ENCODE measurements around the gene PLTP. TPM values are rescaled to one million over a fixed set of nuclear protein-coding genes. Genes with fewer than 3 reads are reported as not detected.
A peak's percentile ranks its signal among the peaks of the same experiment; 100 is the strongest.

PLTP gene
- total RNA-seq, 1 experiment from 2014 or later = 4.7 TPM

GRCh38 chr20:45882469-45883099 lies 29.4 kb downstream of the PLTP start:
- H3K36me3 ChIP-seq (ENCODE audit: control insufficient read depth in 1 of 2, insufficient read depth in 2 of 2, low read length in 2 of 2) = peaks cover 8 to 18% of the 10 kb centered on the region in 2 experiments; a peak in 2 of 4 replicates

GRCh38 chr20:45880988-45881788 lies 30.8 kb downstream of the PLTP start, which contains the start of gene ZSWIM1:
Gene ZSWIM1 (plus strand): TSS chr20:45881227. CDS start chr20:45882593, 1,366 bp downstream.
- H3K4me1 ChIP-seq (ENCODE audit: control insufficient read depth in 1 of 2, insufficient read depth in 2 of 2, low read length in 2 of 2) = peaks cover 16 to 27% of the 10 kb centered on the region in 2 experiments
- H3K79me2 ChIP-seq (ENCODE audit: insufficient read depth, low read length) = peaks cover 19% of the 10 kb centered on the region
- no peaks in the 10 kb centered on the region for H3K9me3 ChIP-seq (ENCODE audit: control insufficient read depth in 1 of 2, insufficient read depth in 1 of 2, low read depth in 1 of 2, low read length in 2 of 2)
- intact Hi-C loops (cut with micrococcal nuclease) = no loop called here
- POLR2A ChIA-PET = interaction anchor here (0.7 to 2.3 kb wide), 6 partner anchors 9 to 136 kb away, joined by 3 to 8 read pairs (median 4); partner anchors contain the start of genes ACOT8, PCIF1 and ZSWIM3
- no peaks in the 10 kb centered on the region for H3K27me3 ChIP-seq (ENCODE audit: insufficient read depth, low read length)
- peak within 1 kb of the TSS; percentile 28 for H3K27ac ChIP-seq (ENCODE audit: low read depth, low read length)
- H3K36me3 ChIP-seq (ENCODE audit: control insufficient read depth in 1 of 2, insufficient read depth in 2 of 2, low read length in 2 of 2) = peaks cover 8 to 18% of the 10 kb centered on the region in 2 experiments; a peak in 2 of 4 replicates
- BruUV-seq (replicated peaks) = TSS peak; percentile 76
- RAD21 ChIA-PET (ENCODE audit: low non-redundant PET in 1 of 2, low total read pairs in 2 of 2, uncharacterized antibody in 2 of 2, unreplicated experiment in 2 of 2) = no interaction called here
- H2AFZ ChIP-seq (ENCODE audit: low read depth, low read length, poor library complexity, severe bottlenecking) = no peak within 1 kb of the TSS
- peak within 1 kb of the TSS; percentile 75 to 88 for H3K4me3 ChIP-seq (replicated peaks in 1 of 2; ENCODE audit: low read depth in 1 of 2, low read length in 2 of 2)
- no peaks in the 10 kb centered on the region for H3K9me2 ChIP-seq (ENCODE audit: insufficient read depth)
- DNase-seq (ENCODE audit: low read depth, low spot score) (peak; percentile 98), ATAC-seq (peak; percentile 96)
- TF ChIP-seq ZBTB33 (IDR thresholded peaks at IDR 0.05; ENCODE audit: extremely low read depth, insufficient replicate concordance, low read length) = no peak
- TF ChIP-seq ELF1 (IDR thresholded peaks at IDR 0.05; ENCODE audit: borderline replicate concordance, low read depth) = no peak
- TF ChIP-seq YY1 (IDR thresholded peaks at IDR 0.05; ENCODE audit: extremely low read depth, insufficient replicate concordance, low read depth, low read length) = peak; percentile 92
- peak; percentile 89 for TF ChIP-seq POLR2A (IDR thresholded peaks at IDR 0.05; ENCODE audit: borderline replicate concordance, extremely low read depth, insufficient read depth, insufficient read length)
- peak; percentile 91 for TF ChIP-seq POLR2AphosphoS5 (IDR thresholded peaks at IDR 0.05; ENCODE audit: low read depth, low read length)
- TF ChIP-seq EZH2phosphoT487 (IDR thresholded peaks at IDR 0.05; ENCODE audit: borderline replicate concordance) = no peak
- no peak for TF ChIP-seq ZNF274 (IDR thresholded peaks at IDR 0.05; ENCODE audit: low read depth, low read length)
- TF ChIP-seq FOSL1 (IDR thresholded peaks at IDR 0.05; ENCODE audit: low read depth) = no peak
- peak; percentile 99 for TF ChIP-seq SP1 (IDR thresholded peaks at IDR 0.05; ENCODE audit: low read depth)
- no peak for TF ChIP-seq ATF3 (IDR thresholded peaks at IDR 0.05)
- TF ChIP-seq MAX (IDR thresholded peaks at IDR 0.05) = no peak
- no peak for TF ChIP-seq SRF (IDR thresholded peaks at IDR 0.05; ENCODE audit: low read depth)
- H4K20me1 ChIP-seq (ENCODE audit: insufficient read depth) = no peaks in the 10 kb centered on the region
- CTCF ChIA-PET = interaction anchor here (0.8 to 1.6 kb wide), 2 partner anchors 23 to 88 kb away, joined by 3 to 5 read pairs; partner anchors contain the start of genes ACOT8 and ZSWIM3
- peak within 1 kb of the TSS; percentile 79 for H3K9ac ChIP-seq (ENCODE audit: low read length)
- peak within 1 kb of the TSS; percentile 76 for H3K4me2 ChIP-seq (ENCODE audit: low read length)

More at GRCh38 chr20:45882469-45883099, 29.4 kb downstream of the PLTP start:
- Histone ChIP-seq H3K27ac (ENCODE audit: low read depth, low read length) (no peak overlapping the region), H3K4me2 (ENCODE audit: low read length) (peak overlapping the region; percentile 76; the same call in 1 of the 2 replicates), H3K9me2 (ENCODE audit: insufficient read depth) (no peaks in the 10 kb centered on the region), H3K27me3 (ENCODE audit: insufficient read depth, low read length) (no peaks in the 10 kb centered on the region), H3K4me3 (replicated peaks in 1 of 2; ENCODE audit: low read depth in 1 of 2, low read length in 2 of 2) (no peak overlapping the region), H3K9me3 (ENCODE audit: control insufficient read depth in 1 of 2, insufficient read depth in 1 of 2, low read depth in 1 of 2, low read length in 2 of 2) (no peaks in the 10 kb centered on the region), H4K20me1 (ENCODE audit: insufficient read depth) (no peaks in the 10 kb centered on the region), H2AFZ (ENCODE audit: low read depth, low read length, poor library complexity, severe bottlenecking) (no peak overlapping the region), H3K79me2 (ENCODE audit: insufficient read depth, low read length) (peaks cover 19% of the 10 kb centered on the region), H3K9ac (ENCODE audit: low read length) (no peak overlapping the region), H3K4me1 (ENCODE audit: control insufficient read depth in 1 of 2, insufficient read depth in 2 of 2, low read length in 2 of 2) (peaks cover 16 to 27% of the 10 kb centered on the region in 2 experiments)
- TF ChIP-seq ELF1 (IDR thresholded peaks at IDR 0.05; ENCODE audit: borderline replicate concordance, low read depth) (no peak), MAX (IDR thresholded peaks at IDR 0.05) (no peak), POLR2AphosphoS5 (IDR thresholded peaks at IDR 0.05; ENCODE audit: low read depth, low read length) (no peak), ZNF274 (IDR thresholded peaks at IDR 0.05; ENCODE audit: low read depth, low read length) (no peak), POLR2A (IDR thresholded peaks at IDR 0.05; ENCODE audit: borderline replicate concordance, extremely low read depth, insufficient read depth, insufficient read length) (no peak)
- no TSS peak for BruUV-seq (replicated peaks)
- intact Hi-C loops (cut with micrococcal nuclease) = no loop called here
- POLR2A ChIA-PET = interaction anchor here (2.3 kb wide), 1 partner anchor 25 kb away, joined by 8 read pairs; the partner anchor contains the start of genes ACOT8 and ZSWIM3
- RAD21 ChIA-PET (ENCODE audit: low non-redundant PET in 1 of 2, low total read pairs in 2 of 2, uncharacterized antibody in 2 of 2, unreplicated experiment in 2 of 2) = no interaction called here
- no peak for DNase-seq (ENCODE audit: low read depth, low spot score)
- CTCF ChIA-PET = no interaction called here
- no peak for ATAC-seq

Measured in HCT116 (cell line).